GM12801 (cell line): Measurements from ENCODE around the gene KCNMA1.

Source experiments
- CTCF ChIP-seq: IDR thresholded peaks from one replicate; pipeline ENCODE4 v1.5.1; 2011; ENCODE audit warnings: control low read depth; ENCODE audit not compliant: insufficient read length; ENCODE audit errors: extremely low read depth

Gene KCNMA1

GRCh38 chr10:77583527-77583926 lies 54.1 kb downstream of the KCNMA1 start:
- no peak for TF ChIP-seq CTCF

DNA sequence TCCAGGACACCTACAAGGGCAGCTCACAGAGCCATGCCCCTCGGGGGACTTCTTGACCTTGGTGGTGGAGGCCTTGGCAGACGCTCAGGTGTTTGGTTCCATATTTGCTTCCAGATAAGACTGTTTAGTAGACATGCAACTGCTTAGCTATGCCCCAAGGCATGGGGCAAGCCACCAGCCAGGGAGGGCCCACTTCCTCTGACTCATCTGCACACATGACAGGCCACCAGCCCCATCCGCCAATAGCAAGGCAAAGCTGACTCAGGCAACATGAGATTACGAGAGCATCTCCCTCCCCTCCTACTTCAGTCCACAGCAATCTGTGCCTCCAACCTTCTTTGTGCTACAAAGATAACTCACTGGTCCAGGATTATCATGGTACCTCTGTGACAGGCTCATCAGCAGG lies 54.9 kb downstream of the KCNMA1 start:
- TF ChIP-seq CTCF, result no peak

DNA sequence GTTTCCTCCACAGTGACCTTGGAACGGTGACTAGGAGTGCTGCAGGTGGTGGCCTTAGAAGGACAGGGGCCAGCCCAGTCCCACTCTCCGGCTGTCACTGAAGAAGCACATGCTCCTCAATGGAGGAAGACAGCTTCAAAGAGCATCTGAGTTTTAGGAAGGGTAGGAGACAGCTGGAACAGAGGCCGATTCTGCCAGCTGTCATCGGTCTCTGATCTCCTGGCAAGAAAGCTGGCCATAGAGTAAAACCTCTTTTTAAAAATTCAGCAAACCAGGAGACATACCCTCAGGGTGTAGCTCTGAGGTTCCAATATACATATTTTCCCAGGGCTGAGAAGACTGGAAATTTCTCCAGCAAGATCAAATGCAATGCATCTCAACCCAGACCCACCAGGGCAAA lies 55.9 kb downstream of the KCNMA1 start:
- TF ChIP-seq CTCF, result no peak

DNA sequence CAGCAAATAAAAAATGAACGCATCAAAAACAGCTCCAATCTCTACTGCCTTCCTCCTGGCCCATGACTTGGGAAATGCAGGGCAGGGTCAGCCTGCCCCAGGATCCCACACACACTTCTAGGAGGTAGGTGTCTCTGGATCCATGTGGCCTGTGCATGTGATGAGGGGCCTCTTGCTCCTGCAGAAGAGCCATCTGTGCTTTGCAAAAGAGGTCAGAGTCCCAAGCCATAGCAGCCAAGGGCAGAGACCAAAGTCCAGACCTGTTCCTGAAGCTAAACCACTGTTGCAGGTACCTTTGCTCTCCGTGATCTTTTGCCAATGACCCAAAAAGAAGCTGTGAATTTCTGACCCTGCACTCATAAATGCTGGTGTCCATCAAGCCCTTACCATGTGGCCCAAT lies 57.1 kb downstream of the KCNMA1 start:
- no peak for TF ChIP-seq CTCF

- TF ChIP-seq CTCF, result no peak
These were observed 58.9 kb downstream of the KCNMA1 start for GRCh38 chr10:77578583-77579227.

DNA sequence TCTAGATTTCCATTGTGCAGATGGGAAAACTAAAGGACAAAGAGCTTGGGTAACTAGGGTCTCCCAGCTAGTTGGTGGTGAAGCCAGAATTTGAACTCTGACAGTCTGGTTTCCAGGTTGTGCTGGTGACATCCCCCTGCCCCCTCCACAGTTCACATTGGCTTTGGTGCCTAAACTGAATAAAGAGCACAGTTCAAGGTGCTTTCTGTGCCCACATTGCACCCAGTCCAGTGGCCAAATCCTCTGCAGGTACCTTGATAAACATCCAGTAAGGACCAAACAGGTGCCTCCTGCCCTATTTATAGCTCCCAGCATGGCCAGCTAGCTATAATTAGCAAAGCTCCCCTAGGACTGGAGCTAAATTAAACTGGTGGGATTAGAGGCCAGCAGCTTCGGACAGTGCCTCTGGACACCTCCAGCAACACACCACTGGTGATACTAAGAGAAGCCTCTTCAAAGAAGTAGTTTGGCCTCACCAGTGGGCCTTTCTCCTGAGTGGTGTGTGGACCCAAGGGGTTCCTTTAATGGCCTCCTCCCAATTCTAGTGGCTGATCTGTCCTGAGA lies 59.9 kb downstream of the KCNMA1 start:
- no peak for TF ChIP-seq CTCF

- TF ChIP-seq CTCF, result no peak
These were observed 61.1 kb downstream of the KCNMA1 start for GRCh38 chr10:77576444-77577032.
